Ovary (tissue), 9 donors: ENCODE results near the gene UNC5B. TPM values are rescaled to one million over a fixed set of nuclear protein-coding genes. Genes with fewer than 3 reads are reported as not detected.

Experiments
- DNase-seq, 5 donors: peaks; one replicate each; pipeline ENCODE4 v3.0.0-alpha.2; 2019 to 2020
- H3K27ac ChIP-seq, 2 donors: fragments of 200-600 bp; one replicate each; pipeline versions ENCODE4 v1.5.1 to v1.8.0; 2019 to 2022
- H3K27me3 ChIP-seq: fragments of 200-600 bp; one replicate; pipeline ENCODE4 v1.8.0; 2022
- H3K36me3 ChIP-seq: fragments of 200-600 bp; sonication (generic); one replicate; pipeline ENCODE4 v1.5.1; 2019
- H3K4me1 ChIP-seq: one replicate; pipeline ENCODE4 v1.8.1; 2013; ENCODE audit warnings: mild to moderate bottlenecking, moderate library complexity; ENCODE audit not compliant: insufficient read depth
- H3K4me3 ChIP-seq: fragments of 200-600 bp; sonication (generic); one replicate; pipeline ENCODE4 v1.5.1; 2017
- H3K9me3 ChIP-seq, 2 donors: fragments of 200-600 bp in 1 of 2; sonication (generic) in 1 of 2; one replicate each; pipeline versions ENCODE4 v1.5.1 to v1.8.1; 2013 to 2019; ENCODE audit warnings: mild to moderate bottlenecking in 1 of 2, moderate library complexity in 1 of 2
- CTCF ChIP-seq, 3 donors: fragments of 450-650 bp in 2 of 3; fragments of 200-600 bp in 1 of 3; IDR thresholded peaks; one replicate each; pipeline versions ENCODE4 v1.5.1 to v1.8.0; 2016 to 2022; ENCODE audit warnings: antibody characterized with exemption in 3 of 3, mild to moderate bottlenecking in 1 of 3
- EP300 ChIP-seq: sonication (generic); formaldehyde crosslinking; IDR thresholded peaks from one replicate; pipeline ENCODE4 v1.6.1; 2017; ENCODE audit warnings: antibody characterized with exemption
- POLR2A ChIP-seq: fragments of 450-650 bp; IDR thresholded peaks from one replicate; pipeline ENCODE4 v1.6.1; 2017; ENCODE audit warnings: antibody characterized with exemption, mild to moderate bottlenecking, moderate library complexity
- WGBS, 3 donors: extraction: QIAGEN DNeasy Blood & Tissue Kit in 1 of 3; methylation state at CpG; one replicate each; pipeline versions ENCODE4 v1.1.5 to v1.1.7; 2013 to 2017; 5-methylcytosine and 5-hydroxymethylcytosine counted together
- intact Hi-C, 4 donors: fragments of 100-400 bp; cut with DNase I; formaldehyde crosslinking; loops; one replicate each; pipeline versions ENCODE4 v1.11.0 to v1.15.1; 2022 to 2023
- polyA plus RNA-seq, 2 donors: library from polyadenylated mRNA; stranded (reverse); fragments of 200-250 nt in 1 of 2; fragments of 350-450 nt in 1 of 2; fragmentation: Illumina TruSeq in 1 of 2; extraction: RNeasy Lipid Tissue Mini Kit (QIAGEN cat#74804) in 1 of 2; gene quantifications; one replicate each; pipeline ENCODE4 v1.2.3, GENCODE V29; 2013 to 2014
- total RNA-seq, 7 donors: library from RNA; depleted of rRNA in 2 of 7; stranded (reverse); fragments of >200 nt in 2 of 7; fragmentation: NEBNext Ultra II Directional in 3 of 7; extraction: Animal tissue kit (Norgen Biotek cat#: 25700) in 3 of 7; gene quantifications; one replicate each; pipeline versions ENCODE4 v1.1.0 to v1.2.4, GENCODE V29; 2016 to 2023
- donor health status: DM: no; HTN: no; CAD: no; lungs with moderate emphysema.
- donor health status: DM: no; HTN: no; CAD: no.
- donor health status: Bipolar disorder and iron deficiency.
- donor health status: DM: yes; HTN: yes; CAD: no.
- donor health status: DM: no; HTN: no; CAD: no.
- donor health status: DM: yes; HTN: yes; CAD: no.

The UNC5B gene
- total and polyA plus RNA-seq, 9 donors: 2.7 to 48.0 (median 6.3) TPM

DNA sequence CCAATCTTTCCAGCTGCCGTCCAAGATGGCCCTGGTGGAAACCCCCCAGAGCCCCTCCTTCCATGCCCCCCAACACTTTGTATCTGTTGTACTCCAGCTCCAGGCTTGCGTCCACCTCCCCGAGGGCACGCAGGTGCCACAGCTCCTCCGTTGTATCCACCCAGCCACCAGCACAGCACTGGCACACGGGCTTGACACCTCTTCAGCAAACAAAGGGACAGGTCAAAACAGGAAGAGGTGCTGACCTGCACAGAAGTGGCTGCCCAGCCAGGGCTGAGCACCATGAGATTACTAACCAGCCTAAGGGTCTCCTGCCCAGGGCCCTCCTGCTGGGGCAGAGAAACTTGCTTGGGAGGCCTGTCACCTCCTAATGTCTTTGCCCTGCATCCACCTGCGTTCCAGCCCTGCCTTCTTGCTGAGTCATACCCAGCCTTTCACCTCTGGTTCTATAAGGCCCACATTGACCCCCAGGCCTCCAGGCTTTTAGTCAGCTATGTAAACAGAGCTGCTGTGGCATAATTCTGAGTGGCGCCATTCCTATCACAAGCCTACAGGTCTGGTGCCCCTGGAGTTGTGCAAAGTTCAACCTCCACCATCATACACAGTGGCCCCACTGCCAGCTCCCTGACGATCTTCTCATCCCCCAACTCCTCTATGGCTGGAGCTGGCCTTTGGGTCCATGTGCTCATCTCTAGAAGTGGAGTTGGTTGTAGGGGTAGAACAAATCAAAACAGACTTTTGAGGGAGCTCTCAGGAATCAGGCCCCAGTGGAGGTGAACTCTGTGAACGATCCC lies 127.6 kb downstream of the UNC5B start:
- no peaks in the 10 kb centered on the region for H3K36me3 ChIP-seq
- H3K27me3 ChIP-seq: no peaks in the 10 kb centered on the region
- no peak overlapping the region for H3K27ac ChIP-seq
- H3K4me3 ChIP-seq: no peak overlapping the region
- intact Hi-C loops: no loop called here
- DNase-seq: no peak
- TF ChIP-seq CTCF (IDR thresholded peaks at IDR 0.05): no peak
- TF ChIP-seq EP300: no peak
- TF ChIP-seq POLR2A: no peak
- WGBS, 3 donors: 93 to 96% (median 95%) methylated on average over 10 of the region's 10 CpGs
- H3K9me3 ChIP-seq: no peaks in the 10 kb centered on the region
- H3K4me1 ChIP-seq: peaks cover 2% of the 10 kb centered on the region

- intact Hi-C loops: no loop called here
These were observed 130.4 kb downstream of the UNC5B start for GRCh38 chr10:71342573-71343391.

DNA sequence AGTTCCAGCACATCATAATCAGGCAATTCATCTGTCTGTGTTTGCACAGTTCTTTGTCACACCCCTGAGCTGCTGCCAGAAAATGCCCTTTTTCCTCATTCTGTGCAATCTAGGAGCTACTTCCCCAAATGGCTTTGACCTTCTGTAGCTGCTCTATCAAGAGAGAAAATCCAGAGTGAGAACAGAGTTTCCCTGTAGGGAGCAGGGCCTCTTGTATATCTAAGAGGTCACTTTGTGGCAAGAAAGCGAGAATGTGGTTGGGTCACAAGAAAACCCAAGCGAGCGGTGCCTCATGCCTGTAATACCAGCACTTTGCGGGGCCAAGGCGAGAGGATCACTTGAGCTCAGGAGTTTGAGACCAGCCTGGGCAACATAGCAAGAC lies 131.0 kb downstream of the UNC5B start:
- H3K9me3 ChIP-seq: no peaks in the 10 kb centered on the region
- DNase-seq: no peak
- TF ChIP-seq CTCF (IDR thresholded peaks at IDR 0.05) (no peak), EP300 (no peak), POLR2A (no peak)
- no peaks in the 10 kb centered on the region for H3K27me3 ChIP-seq
- H3K4me1 ChIP-seq: no peaks in the 10 kb centered on the region
- no peak overlapping the region for H3K27ac ChIP-seq
- H3K36me3 ChIP-seq: no peaks in the 10 kb centered on the region
- H3K4me3 ChIP-seq: no peak overlapping the region
- 77 to 88% (median 87%) methylated on average over 5 of the region's 5 CpGs for WGBS, 3 donors
- intact Hi-C loops: no loop called here

More at GRCh38 chr10:71342573-71343391, 130.4 kb downstream of the UNC5B start:
- Histone ChIP-seq H3K27ac (no peak overlapping the region), H3K4me3 (no peak overlapping the region), H3K27me3 (no peaks in the 10 kb centered on the region), H3K9me3 (no peaks in the 10 kb centered on the region), H3K36me3 (no peaks in the 10 kb centered on the region), H3K4me1 (no peaks in the 10 kb centered on the region)
- TF ChIP-seq POLR2A (no peak), EP300 (no peak), CTCF (IDR thresholded peaks at IDR 0.05) (no peak)
- WGBS, 3 donors: 90 to 91% (median 90%) methylated on average over 8 of the region's 8 CpGs
- DNase-seq: no peak

DNA sequence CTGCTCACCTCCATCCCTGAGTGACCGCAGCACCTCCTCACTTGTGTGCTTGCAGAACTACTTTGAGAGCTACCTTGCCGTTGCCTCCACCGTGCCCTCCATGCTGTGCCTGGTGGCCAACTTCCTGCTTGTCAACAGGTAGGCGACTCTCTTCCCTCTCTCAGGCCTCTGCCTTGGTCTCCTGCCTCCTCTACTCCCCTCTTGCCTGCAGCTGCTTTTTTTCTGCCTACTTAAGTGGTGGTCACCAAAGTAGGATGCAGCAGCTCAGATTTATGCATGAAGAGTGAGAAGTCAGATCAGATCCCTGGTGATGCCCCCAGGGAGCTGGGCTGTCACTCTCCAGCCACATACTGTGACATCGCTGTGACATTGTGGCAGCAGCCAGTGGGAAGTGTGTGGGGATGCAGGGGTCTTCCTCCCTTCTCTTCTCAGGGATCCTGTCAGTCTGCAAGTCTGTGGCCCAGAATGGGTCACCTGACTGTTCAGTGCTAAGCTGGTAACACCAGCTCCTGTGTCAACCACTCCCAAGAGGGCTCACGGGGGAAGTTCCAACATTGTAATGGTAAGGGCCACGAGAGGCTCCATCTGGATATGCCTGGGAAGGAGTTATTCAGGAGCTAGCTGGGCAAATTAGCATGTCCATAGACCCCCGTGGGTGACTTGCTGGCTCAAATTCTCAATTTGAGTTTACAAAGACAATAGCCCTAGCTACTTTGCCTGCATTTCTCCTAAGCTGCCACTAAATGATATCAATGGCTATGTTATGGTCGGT lies 132.0 kb downstream of the UNC5B start:
- intact Hi-C loops: no loop called here
- H3K4me3 ChIP-seq: no peak overlapping the region
- WGBS, 3 donors: 92 to 94% (median 92%) methylated on average over 9 of the region's 9 CpGs
- TF ChIP-seq EP300 (no peak), POLR2A (no peak), CTCF (IDR thresholded peaks at IDR 0.05) (no peak)
- H3K27me3 ChIP-seq: no peaks in the 10 kb centered on the region
- H3K36me3 ChIP-seq: no peaks in the 10 kb centered on the region
- no peak overlapping the region for H3K27ac ChIP-seq
- no peaks in the 10 kb centered on the region for H3K4me1 ChIP-seq
- no peaks in the 10 kb centered on the region for H3K9me3 ChIP-seq
- no peak for DNase-seq
